ENCODE results near the gene C11orf24.

DNA sequence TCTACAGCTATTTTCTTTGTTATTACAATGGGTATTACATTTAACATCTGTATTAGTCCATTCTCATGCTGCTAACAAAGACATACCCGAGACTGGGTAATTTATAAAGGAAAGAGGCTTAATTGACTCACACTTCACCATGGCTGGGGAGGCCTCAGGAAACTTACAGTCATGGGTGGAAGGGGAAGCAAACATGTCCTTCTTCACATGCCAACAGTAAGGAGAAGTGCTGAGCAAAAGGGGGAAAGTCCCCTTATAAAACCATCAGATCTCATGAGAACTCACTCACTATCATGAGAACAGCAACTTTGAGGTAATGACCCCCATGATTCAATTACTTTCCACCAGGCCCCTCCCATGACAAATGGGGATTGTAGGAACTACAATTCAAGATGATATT, 42.2 kb downstream of the C11orf24 start:
- TF ChIP-seq CTCF (IDR thresholded peaks at IDR 0.05) (no peak), CREB1 (CRISPR knock-in tag; IDR thresholded peaks at IDR 0.05) (no peak), ZNF281 (CRISPR knock-in tag; IDR thresholded peaks at IDR 0.05) (no peak), ZNF317 (CRISPR knock-in tag; IDR thresholded peaks at IDR 0.05; ENCODE audit: borderline replicate concordance, low read depth) (no peak), CREM (CRISPR knock-in tag; IDR thresholded peaks at IDR 0.05) (no peak), NR1H2 (CRISPR knock-in tag; IDR thresholded peaks at IDR 0.05) (no peak), ATF6 (CRISPR knock-in tag; IDR thresholded peaks at IDR 0.05) (no peak)
- TF ChIP-seq, protein P1, sequence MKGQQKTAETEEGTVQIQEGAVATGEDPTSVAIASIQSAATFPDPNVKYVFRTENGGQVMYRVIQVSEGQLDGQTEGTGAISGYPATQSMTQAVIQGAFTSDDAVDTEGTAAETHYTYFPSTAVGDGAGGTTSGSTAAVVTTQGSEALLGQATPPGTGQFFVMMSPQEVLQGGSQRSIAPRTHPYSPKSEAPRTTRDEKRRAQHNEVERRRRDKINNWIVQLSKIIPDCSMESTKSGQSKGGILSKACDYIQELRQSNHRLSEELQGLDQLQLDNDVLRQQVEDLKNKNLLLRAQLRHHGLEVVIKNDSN (CRISPR knock-in tag; IDR thresholded peaks at IDR 0.05): no peak
- TF ChIP-seq, protein P2, sequence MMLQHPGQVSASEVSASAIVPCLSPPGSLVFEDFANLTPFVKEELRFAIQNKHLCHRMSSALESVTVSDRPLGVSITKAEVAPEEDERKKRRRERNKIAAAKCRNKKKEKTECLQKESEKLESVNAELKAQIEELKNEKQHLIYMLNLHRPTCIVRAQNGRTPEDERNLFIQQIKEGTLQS (CRISPR knock-in tag; conservative IDR thresholded peaks at IDR 0.05): no peak
- TF ChIP-seq, protein P3, sequence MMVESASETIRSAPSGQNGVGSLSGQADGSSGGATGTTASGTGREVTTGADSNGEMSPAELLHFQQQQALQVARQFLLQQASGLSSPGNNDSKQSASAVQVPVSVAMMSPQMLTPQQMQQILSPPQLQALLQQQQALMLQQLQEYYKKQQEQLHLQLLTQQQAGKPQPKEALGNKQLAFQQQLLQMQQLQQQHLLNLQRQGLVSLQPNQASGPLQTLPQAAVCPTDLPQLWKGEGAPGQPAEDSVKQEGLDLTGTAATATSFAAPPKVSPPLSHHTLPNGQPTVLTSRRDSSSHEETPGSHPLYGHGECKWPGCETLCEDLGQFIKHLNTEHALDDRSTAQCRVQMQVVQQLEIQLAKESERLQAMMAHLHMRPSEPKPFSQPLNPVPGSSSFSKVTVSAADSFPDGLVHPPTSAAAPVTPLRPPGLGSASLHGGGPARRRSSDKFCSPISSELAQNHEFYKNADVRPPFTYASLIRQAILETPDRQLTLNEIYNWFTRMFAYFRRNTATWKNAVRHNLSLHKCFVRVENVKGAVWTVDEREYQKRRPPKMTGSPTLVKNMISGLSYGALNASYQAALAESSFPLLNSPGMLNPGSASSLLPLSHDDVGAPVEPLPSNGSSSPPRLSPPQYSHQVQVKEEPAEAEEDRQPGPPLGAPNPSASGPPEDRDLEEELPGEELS (CRISPR knock-in tag; IDR thresholded peaks at IDR 0.05): no peak

Data from WTC11 (cell line).